A673 (cell line): ENCODE data around the gene ARMC10.
"Not testable (repeated sequence)": the region's sequence is repeated elsewhere in the genome, so short reads cannot be mapped to it uniquely, and the experiment has no call there.

Experiments
- EZH2 ChIP-seq: fragments of 200-600 bp; sonication (generic); IDR thresholded peaks from 2 replicates; pipeline ENCODE4 v1.6.1; 2017; ENCODE audit warnings: borderline replicate concordance, low read depth, mild to moderate bottlenecking, mixed read lengths, antibody characterized with exemption, low read length; ENCODE audit not compliant: poor library complexity, severe bottlenecking
- TF ChIP-seq, protein P1 (sequence below): fragments of 300-800, 200-600 bp; sonication (generic); conservative IDR thresholded peaks from 2 replicates; pipeline ENCODE4 v1.5.1; 2017; ENCODE audit warnings: low read depth, mild to moderate bottlenecking, antibody characterized with exemption, low read length, moderate library complexity, mixed read lengths

DNA sequence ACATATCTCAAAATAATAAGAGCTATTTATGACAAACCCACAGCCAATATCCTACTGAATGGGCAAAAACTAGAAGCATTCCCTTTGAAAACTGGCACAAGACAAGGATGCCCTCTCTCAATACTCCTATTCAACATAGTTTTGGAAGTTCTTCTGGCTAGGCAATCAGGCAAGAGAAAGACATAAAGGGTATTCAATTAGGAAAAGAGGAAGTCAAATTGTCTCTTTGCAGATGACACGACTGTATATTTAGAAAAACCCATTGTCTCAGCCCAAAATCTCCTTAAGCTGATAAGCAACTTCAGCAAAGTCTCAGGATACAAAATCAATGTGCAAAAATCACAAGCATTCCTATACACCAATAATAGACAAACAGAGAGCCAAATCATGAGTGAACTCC, 33.1 kb upstream of the ARMC10 start:
- TF ChIP-seq, protein P1, sequence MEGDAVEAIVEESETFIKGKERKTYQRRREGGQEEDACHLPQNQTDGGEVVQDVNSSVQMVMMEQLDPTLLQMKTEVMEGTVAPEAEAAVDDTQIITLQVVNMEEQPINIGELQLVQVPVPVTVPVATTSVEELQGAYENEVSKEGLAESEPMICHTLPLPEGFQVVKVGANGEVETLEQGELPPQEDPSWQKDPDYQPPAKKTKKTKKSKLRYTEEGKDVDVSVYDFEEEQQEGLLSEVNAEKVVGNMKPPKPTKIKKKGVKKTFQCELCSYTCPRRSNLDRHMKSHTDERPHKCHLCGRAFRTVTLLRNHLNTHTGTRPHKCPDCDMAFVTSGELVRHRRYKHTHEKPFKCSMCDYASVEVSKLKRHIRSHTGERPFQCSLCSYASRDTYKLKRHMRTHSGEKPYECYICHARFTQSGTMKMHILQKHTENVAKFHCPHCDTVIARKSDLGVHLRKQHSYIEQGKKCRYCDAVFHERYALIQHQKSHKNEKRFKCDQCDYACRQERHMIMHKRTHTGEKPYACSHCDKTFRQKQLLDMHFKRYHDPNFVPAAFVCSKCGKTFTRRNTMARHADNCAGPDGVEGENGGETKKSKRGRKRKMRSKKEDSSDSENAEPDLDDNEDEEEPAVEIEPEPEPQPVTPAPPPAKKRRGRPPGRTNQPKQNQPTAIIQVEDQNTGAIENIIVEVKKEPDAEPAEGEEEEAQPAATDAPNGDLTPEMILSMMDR, result not testable (repeated sequence)
- not testable (repeated sequence) for TF ChIP-seq EZH2
